OCI-LY1 (cell line): ENCODE measurements around the gene PON2.

Source experiments
- EZH2 ChIP-seq: fragments of 200-600 bp; sonication (generic), shearing (Covaris generic); IDR thresholded peaks from 2 replicates; pipeline ENCODE4 v1.8.0; 2017; ENCODE audit warnings: borderline replicate concordance, mixed run types, mild to moderate bottlenecking, antibody characterized with exemption, low read length, moderate library complexity, mixed read lengths
- TF ChIP-seq, protein P1 (sequence below): fragments of 200-600 bp; sonication (generic), shearing (Covaris generic); IDR thresholded peaks from 2 replicates; pipeline ENCODE4 v1.5.1; 2017; ENCODE audit warnings: mild to moderate bottlenecking, antibody characterized with exemption, low read length, moderate library complexity, mixed read lengths

DNA sequence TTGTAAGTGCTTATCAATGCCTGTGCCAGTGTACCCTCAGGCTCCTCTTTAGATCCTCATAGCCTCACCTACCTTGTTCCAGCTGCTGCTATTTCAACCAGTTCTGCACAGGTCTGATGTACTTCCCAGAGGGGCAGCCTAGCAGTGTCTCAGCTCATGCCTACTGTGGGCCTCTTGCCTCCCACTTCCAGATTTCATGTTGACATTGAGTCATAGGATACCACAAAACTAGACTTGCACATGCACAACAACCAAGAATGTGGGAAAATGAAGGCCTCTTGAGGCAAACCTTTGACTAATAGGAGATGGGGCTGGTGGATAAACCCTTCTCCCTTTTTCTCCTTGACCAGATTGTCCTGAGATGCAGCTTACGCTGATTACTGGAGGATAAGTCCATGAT lies 69.7 kb downstream of the PON2 start:
- TF ChIP-seq, protein P1, sequence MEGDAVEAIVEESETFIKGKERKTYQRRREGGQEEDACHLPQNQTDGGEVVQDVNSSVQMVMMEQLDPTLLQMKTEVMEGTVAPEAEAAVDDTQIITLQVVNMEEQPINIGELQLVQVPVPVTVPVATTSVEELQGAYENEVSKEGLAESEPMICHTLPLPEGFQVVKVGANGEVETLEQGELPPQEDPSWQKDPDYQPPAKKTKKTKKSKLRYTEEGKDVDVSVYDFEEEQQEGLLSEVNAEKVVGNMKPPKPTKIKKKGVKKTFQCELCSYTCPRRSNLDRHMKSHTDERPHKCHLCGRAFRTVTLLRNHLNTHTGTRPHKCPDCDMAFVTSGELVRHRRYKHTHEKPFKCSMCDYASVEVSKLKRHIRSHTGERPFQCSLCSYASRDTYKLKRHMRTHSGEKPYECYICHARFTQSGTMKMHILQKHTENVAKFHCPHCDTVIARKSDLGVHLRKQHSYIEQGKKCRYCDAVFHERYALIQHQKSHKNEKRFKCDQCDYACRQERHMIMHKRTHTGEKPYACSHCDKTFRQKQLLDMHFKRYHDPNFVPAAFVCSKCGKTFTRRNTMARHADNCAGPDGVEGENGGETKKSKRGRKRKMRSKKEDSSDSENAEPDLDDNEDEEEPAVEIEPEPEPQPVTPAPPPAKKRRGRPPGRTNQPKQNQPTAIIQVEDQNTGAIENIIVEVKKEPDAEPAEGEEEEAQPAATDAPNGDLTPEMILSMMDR: no peak
- TF ChIP-seq EZH2: no peak
